Measurements from ENCODE around the gene PAK1.

PAK1 gene

DNA sequence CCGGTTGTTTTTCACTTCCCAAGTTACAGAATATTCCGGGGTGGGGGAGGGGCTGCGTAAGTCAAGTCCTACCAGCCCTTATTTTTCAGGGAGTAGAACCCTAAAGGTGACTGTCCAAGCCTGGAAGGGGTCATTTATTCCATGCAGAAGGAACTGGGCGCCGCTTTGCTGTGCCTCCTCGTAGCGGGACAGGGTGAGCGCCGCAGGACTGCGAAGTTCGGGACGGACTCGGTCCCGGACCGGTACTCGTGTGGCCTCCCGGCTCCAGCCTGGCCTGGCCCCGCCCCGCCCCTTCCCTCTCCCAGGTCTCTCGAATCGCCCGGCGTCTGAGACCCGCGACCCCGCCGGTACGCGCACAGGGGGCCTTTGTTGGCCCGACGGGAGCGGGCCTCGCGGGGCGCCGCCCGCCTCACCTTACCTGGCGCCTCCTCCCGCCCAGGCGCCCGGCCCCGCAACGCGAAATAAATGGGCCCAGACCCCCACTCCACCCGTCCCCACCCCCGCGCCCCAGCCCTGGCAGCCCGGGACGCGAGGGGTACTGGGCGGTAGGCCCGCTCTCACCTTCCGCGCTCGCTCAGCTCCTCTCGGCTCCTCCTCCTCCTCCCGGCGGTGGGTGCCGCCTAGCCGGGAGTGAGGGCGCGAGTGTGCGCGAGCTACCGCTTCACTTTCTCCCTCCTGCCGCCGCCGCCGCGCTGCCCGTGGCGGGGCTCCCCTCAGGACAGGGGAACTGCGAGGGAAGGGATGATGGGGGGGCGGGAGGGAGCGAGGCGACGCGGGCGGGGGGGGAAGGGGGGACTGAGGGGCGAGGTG, 698 bp downstream of the PAK1 start:
- peak; percentile 41 for DNase-seq

- peak; percentile 85 for DNase-seq
Observed at GRCh38 chr11:77471558-77472193, 2.2 kb downstream of the PAK1 start.

GRCh38 chr11:77470971-77471370, 2.9 kb downstream of the PAK1 start:
- no peak for DNase-seq

- peak; percentile 61 for DNase-seq
Observed at GRCh38 chr11:77470504-77470903, 3.4 kb downstream of the PAK1 start.

- DNase-seq: no peak
Observed at GRCh38 chr11:77468527-77468926, 5.4 kb downstream of the PAK1 start.

- no peak for DNase-seq
Observed at GRCh38 chr11:77467993-77468392, 5.9 kb downstream of the PAK1 start.

DNA sequence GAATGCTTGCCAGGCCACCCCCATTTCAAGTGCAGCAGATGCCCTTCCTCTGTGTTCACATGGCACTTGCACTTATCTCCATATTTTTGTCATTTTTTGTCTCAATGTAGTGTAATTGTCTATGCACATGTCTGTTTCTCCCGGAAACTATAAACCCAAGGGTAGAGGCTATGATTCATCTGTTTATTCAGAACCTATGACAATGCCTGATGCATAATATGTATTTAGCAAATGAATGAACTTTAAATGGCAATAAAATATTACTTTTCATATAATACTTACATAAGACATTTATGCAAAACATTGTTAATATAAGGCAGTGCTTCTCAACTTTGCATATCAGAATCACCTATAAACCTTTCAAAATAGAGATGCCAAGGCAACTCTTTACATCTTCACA, 6.7 kb downstream of the PAK1 start:
- peak; percentile 42 for DNase-seq

GRCh38 chr11:77457340-77457739, 16.6 kb downstream of the PAK1 start:
- DNase-seq: no peak

DNA sequence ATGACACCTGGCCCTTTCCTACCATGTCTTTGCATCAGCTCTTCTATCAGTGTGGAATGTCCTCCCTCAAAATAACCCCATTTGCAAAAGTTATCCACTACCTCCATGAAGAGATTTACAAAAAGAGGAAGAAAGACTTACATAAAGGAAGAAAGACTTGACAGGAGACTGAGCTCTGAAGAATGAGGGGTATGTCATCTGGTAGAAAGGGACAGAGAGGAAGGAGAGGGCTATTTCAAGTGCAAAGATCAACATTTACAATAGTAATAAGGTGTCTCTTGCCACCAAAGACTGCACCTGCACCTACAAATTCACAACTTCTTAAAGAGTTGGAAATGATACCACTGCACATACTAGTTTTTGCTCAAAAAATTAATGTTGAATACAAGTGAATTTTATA, 18.2 kb downstream of the PAK1 start:
- DNase-seq: no peak

- DNase-seq: no peak
Observed at GRCh38 chr11:77454867-77455655, 18.8 kb downstream of the PAK1 start.

DNA sequence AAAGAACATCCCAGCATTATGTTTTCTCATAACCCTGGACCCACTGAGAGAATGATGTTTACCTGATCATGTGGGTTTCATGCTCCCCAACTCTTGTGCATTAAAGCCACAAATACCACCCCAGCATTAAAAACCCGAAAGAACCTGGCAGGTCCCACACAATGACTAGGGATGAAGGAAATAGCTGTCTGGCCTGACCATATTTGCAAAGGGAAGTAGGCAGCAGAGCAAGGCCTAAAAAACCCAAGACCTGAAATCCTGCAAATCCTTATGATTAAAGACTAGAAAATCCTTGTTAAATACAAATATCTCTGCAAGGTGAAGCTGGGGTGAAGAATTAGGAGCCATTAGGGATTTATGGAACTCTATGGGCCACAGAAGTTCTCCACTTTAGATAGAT, 23.7 kb downstream of the PAK1 start:
- no peak for DNase-seq

DNA sequence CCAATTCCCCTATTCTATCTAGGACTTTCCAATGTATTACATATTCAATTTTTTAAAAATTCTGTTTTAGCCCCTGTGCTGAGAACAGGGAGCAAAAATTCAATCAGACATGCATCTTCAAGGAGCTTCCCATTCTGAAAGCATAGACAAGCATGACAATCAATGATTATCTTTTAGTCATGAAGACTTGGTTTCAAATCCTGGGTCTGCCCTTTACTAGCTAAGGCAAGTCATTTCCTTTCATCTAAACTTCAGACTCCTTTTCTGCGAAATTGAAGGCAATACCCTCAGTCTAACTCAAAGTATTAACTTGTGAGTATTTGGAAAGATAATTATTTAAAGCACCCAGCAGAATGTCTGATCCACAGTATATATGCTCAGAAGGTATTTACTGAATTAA, 24.1 kb downstream of the PAK1 start:
- no peak for DNase-seq

GRCh38 chr11:77449060-77449521, 24.8 kb downstream of the PAK1 start:
- DNase-seq: no peak

DNA sequence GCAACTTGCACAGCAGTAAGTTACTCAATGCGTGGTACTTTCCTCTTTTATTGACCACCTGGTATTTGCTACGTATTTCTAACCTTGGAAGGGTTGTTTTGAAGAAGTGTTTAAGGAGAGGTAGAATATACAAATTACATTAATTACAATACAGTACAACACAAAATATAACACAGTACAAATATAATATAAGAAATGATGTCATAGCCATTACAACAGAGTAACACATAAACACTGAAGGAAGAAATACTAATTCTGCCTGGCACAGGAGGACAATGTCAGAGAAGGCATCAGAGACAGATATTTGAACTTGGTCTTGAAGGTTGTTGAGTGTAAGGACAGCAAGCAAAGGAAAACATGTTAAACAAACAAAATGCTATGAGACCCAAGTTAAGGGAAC, 25.6 kb downstream of the PAK1 start:
- DNase-seq: no peak

- DNase-seq: no peak
Observed at GRCh38 chr11:77446911-77447629, 26.8 kb downstream of the PAK1 start.

- no peak for DNase-seq
Observed at GRCh38 chr11:77444261-77444660, 29.6 kb downstream of the PAK1 start.

DNA sequence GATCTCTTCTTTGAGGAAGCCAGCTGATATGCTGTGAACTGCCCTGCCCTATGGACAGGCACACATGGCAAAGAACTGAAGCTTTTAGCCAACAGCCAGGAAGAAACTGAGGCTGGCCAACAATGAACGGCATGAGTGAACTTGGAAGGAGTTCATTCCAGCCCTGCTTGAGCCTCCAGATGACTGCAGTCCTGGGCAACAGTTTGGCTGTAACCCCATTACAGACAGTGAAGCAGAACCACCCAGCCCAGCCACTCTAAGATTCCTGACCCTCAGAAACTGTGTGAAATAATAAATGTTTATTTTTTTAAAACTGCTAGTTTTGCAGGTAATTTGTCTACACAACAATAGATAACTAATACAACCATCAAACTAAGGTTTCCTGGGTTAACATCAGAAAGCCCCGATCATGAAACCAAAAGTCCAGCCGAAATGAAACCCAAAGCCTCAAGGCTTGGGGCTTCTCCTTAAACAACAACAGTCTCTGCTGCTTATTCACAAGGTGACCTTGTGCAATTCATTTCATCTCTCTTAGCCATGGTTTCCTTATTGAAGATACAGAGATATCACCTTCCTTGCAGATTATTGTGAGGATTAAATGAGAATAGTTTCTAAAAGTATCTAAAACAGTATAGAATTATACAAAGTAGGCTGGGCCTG, 31.4 kb downstream of the PAK1 start:
- DNase-seq: no peak

DNA sequence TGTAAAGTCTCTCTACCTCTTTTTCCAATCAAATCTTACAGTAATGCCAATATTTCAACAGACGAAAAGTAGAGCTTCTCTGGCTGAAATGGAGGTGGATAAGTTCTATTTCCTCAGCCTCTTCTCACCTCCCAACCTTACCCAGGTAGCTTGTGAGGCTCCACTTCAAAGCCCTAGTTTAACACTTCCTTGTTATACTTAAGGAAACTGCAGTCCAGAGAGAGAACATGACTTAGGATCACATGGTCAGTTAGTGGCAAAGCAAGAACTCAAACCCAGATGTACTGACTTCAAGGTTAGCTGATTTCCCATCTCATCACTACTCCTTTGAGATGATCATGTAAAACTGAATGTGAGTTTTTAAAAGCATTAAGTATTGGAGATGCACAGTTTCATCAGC, 32.5 kb downstream of the PAK1 start:
- DNase-seq: no peak

DNA sequence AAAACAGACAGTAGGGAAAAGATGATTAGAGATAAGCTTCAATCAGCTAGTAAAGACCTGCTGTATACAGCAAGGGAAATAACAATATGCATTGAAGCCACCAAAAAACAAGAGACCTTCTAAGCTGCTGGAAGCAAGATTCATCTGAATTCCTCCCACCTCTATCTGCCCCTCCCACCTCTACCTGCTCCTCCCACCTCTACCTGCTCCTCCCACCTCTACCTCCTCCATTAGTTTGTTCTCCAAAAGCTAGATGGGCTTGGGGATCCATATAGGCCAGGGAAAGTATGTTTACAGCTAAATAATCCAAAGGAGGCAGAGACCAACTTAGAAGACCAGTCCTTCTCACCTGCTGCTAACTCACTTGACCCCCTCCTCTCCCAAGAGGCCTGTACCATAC, 33.2 kb downstream of the PAK1 start:
- no peak for DNase-seq

DNA sequence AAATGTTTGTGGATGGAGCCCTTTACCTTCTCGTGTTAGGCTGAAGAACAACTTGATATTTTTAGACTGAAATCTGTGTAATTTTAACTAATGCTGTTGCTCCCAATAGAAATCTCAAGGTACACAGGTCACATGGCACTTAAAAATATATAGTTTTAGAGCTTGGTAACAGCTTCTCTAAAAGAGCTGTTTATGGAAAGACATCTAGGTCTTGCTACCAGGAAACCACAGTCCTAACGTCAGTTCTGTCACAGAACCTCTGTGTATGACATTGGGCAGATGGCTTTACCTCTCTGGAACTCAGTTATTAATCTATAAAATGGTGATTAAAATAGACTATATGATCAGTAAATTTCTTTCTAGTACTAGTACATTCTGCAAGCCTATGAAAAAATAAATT, 35.4 kb downstream of the PAK1 start:
- no peak for DNase-seq

GRCh38 chr11:77436969-77437368, 36.9 kb downstream of the PAK1 start:
- DNase-seq: no peak

- DNase-seq: no peak
Observed at GRCh38 chr11:77436506-77436905, 37.4 kb downstream of the PAK1 start.

DNA sequence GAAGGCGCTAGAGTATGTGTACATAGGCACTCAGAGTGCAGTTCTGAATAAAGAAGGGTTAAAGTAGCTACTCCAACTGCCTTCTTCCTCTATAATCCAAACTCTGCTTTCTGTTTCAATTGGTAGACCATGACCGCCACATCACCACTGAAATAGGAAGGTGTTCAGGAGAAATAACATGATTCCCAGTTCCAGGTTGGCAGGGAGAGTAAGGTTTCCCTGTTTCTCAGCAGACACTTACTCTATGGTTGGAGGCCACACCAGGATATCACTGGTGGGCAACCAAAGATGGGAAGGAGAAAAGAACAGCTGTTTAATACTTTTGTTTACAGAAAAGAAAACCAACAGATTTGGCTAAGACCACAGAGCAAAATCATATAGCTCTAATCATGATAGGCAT, 37.9 kb downstream of the PAK1 start:
- no peak for DNase-seq

Measured in NCI-H526 treated with DMSO at 0.1 percent for 48 hours (cell line).